ENCODE results near the gene ZNF880. TPM values are rescaled to one million over a fixed set of nuclear protein-coding genes. Genes with fewer than 3 reads are reported as not detected.
A peak's percentile ranks its signal among the peaks of the same experiment; 100 is the strongest.

ZNF880 gene
- total RNA-seq (2021; ENCODE audit: unreplicated experiment) (10.9 TPM), Bru-seq, nascent RNA (percentile 67 among the genes with signal in this experiment), BruChase-seq, experiment 1, labeled RNA remaining after a 2-hour chase (percentile 62 among the genes with signal in this experiment), BruChase-seq, experiment 2, labeled RNA remaining after a 6-hour chase (percentile 68 among the genes with signal in this experiment)
- polyA plus RNA-seq (2012; ENCODE audit: insufficient read length) = 12.1 TPM
- long read RNA-seq, partial matches to known transcripts = 1 of 10 reads
- long read RNA-seq, other reads (novel, unspliced or antisense) = 3 of 10 reads

DNA sequence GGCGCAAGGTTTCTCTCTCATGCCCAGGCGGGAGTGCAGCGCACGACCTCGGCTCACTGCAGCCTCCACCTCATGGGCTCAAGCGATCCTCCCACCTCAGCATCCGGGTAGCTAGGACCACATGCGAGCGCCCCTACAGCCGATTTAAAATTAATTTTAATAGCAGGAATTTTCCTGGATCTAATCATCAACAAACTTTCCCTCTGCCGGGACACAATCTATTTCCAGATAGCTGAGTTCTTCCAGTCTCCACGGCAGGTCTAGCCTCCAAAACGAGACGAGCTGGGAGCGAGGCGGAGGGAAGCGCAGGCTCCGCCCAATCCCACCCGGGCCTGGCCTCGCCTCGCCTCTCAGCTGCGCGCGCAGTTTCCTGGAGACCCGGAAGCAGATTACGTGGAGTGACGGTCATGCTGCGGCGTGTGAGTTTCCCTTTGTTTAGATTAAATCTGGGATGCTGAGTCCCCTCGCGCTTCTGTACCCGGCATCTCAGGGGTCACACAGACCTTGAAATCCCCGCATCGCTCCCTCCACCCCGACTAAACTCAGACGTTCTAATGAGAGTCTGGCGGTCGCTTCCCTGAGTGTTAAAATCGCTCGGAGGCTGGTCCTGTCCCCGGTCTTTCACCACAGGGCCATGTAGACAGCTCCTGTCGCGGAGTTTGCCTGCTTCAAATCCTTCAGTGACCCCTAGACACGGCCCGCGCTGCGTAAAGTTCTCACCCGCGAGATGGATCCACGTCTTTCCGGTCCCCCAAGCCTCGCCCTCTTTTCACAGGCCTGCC is at the start of gene ZNF880:
ZNF880 (plus strand) TSS at position 365 of the 782 bp plus-strand sequence; CDS start at position 408, 43 bp downstream.
- Histone ChIP-seq H3K27ac (ENCODE audit: low read length) (peak within 1 kb of the TSS; percentile 89), H3K4me1 (ENCODE audit: control insufficient read depth, insufficient read depth, low read length) (no peaks in the 10 kb centered on the region), H3K27me3 (ENCODE audit: control insufficient read depth, insufficient read depth, low read length) (no peaks in the 10 kb centered on the region), H3K4me3 (ENCODE audit: low read depth in 2 of 2, low read length in 2 of 2) (peak within 1 kb of the TSS; percentile 73 to 91), H3K9me3 (ENCODE audit: control insufficient read depth, insufficient read depth, low read depth, low read length) (peaks cover 13% of the 10 kb centered on the region; the same call in 1 of the 2 replicates), H3K36me3 (ENCODE audit: control insufficient read depth, insufficient read depth, low read length) (no peaks in the 10 kb centered on the region)
- DNase-seq (ENCODE audit: low read depth, low spot score) (peak; percentile 43), ATAC-seq (peak; percentile 99)
- ChIA-PET POLR2A (interaction anchor here (0.5 kb wide), 1 partner anchor 129 kb away, joined by 6 read pairs; no protein-coding TSS in a partner anchor), CTCF (interaction anchor here (0.6 kb wide), 1 partner anchor 22 kb away, joined by 3 read pairs; no protein-coding TSS in a partner anchor)
- in situ Hi-C loops (cut with HindIII; ENCODE audit: low pct_unique_long_range_greater_than_20kb, low sequenced_read_pairs) (no loop called here), intact Hi-C loops (cut with micrococcal nuclease; ENCODE audit: unreplicated experiment) (no loop called here)
- no peak for TF ChIP-seq CTCF (IDR thresholded peaks at IDR 0.05)
- TF ChIP-seq REST (IDR thresholded peaks at IDR 0.05; ENCODE audit: insufficient read depth in 1 of 2, low read depth in 2 of 2, low read length in 1 of 2) = no peak
- no peak for TF ChIP-seq TCF7L2 (IDR thresholded peaks at IDR 0.05; ENCODE audit: low read depth, low read length)
- TF ChIP-seq POLR2AphosphoS5 (IDR thresholded peaks at IDR 0.05; ENCODE audit: low read depth, low read length) = peak; percentile 66
- BruUV-seq (replicated peaks) = TSS peak; percentile 93

DNA sequence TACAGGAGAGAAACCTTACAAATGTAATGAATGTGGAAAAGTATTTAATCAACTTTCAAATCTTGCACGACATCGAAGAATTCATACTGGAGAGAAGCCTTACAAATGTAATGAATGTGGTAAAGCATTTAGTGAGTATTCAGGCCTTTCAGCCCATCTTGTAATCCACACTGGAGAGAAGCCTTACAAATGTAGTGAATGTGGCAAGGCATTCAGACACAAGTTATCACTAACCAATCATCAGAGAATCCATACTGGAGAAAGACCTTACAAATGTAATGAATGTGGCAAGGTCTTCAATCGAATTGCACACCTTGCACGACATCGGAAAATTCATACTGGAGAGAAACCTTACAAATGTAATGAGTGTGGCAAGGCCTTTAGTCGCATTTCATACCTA is 47.3 kb upstream of the ZNF880 start:
- H3K36me3 ChIP-seq (ENCODE audit: control insufficient read depth, insufficient read depth, low read length) = peaks cover 6% of the 10 kb centered on the region; the same call in 1 of the 2 replicates
- H3K4me1 ChIP-seq (ENCODE audit: control insufficient read depth, insufficient read depth, low read length) = no peaks in the 10 kb centered on the region
- H3K27ac ChIP-seq (ENCODE audit: low read length) = no peak overlapping the region
- peaks cover 51% of the 10 kb centered on the region for H3K9me3 ChIP-seq (ENCODE audit: control insufficient read depth, insufficient read depth, low read depth, low read length)
- DNase-seq (ENCODE audit: low read depth, low spot score) (no peak), ATAC-seq (no peak)
- POLR2A ChIA-PET = no interaction called here
- in situ Hi-C loops (cut with HindIII; ENCODE audit: low pct_unique_long_range_greater_than_20kb, low sequenced_read_pairs) = no loop called here
- intact Hi-C loops (cut with micrococcal nuclease; ENCODE audit: unreplicated experiment) = no loop called here
- no peak for TF ChIP-seq CTCF (IDR thresholded peaks at IDR 0.05)
- TF ChIP-seq REST (IDR thresholded peaks at IDR 0.05; ENCODE audit: insufficient read depth in 1 of 2, low read depth in 2 of 2, low read length in 1 of 2) = no peak
- TF ChIP-seq SIN3A (IDR thresholded peaks at IDR 0.05; ENCODE audit: borderline replicate concordance, insufficient read depth, low read depth, low read length) = no peak
- TF ChIP-seq TCF7L2 (IDR thresholded peaks at IDR 0.05; ENCODE audit: low read depth, low read length) = no peak
- TF ChIP-seq POLR2AphosphoS5 (IDR thresholded peaks at IDR 0.05; ENCODE audit: low read depth, low read length) = no peak
- no TSS peak for BruUV-seq (replicated peaks)
- H3K27me3 ChIP-seq (ENCODE audit: control insufficient read depth, insufficient read depth, low read length) = no peaks in the 10 kb centered on the region
- CTCF ChIA-PET = no interaction called here
- H3K4me3 ChIP-seq (ENCODE audit: low read depth in 2 of 2, low read length in 2 of 2) = no peak overlapping the region

Data from Panc1 (cell line).